Measurements from ENCODE around the gene SETD7. TPM values are rescaled to one million over a fixed set of nuclear protein-coding genes. Genes with fewer than 3 reads are reported as not detected.
"Not testable (repeated sequence)": the region's sequence is repeated elsewhere in the genome, so short reads cannot be mapped to it uniquely, and the experiment has no call there.

SETD7 gene
- total and polyA plus RNA-seq, 2 of the 4 experiments (the other 2 are of a cell fraction), result 17.0 to 46.6 TPM

DNA sequence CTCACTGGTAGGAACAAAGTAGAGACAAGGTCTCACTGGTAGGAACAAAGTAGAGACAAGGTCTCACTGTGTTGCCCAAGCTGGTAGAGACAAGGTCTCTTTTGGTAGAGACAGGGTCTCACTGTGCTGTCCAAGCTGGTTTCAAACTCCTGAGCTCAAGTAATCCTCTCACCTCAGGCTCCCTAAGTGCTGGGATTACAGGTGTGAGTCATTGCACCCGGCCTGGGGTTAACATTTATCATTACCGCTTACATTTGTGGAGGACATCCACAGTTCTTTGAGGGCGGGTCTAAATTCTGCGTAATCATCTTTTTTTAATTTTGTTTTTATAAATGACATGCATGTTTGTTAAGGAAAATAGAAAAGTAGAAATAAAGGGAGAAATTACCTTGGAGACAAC, 90.1 kb downstream of the SETD7 start:
- H2AK5ac ChIP-seq (ENCODE audit: low read depth, low read length), result no peak overlapping the region
- TF ChIP-seq FOS (IDR thresholded peaks at IDR 0.05; ENCODE audit: low read depth, low read length), result no peak
- no peak overlapping the region for H3K9ac ChIP-seq (ENCODE audit: low read depth, low read length)
- no peak overlapping the region for H2BK20ac ChIP-seq (ENCODE audit: low read depth, low read length)
- no peak overlapping the region for H3K56ac ChIP-seq (ENCODE audit: extremely low read depth, insufficient read depth, low read length)
- H3K9me1 ChIP-seq (ENCODE audit: insufficient read depth, low read length), result peaks cover 4% of the 10 kb centered on the region; the same call in 1 of the 2 replicates
- H2AFZ ChIP-seq (replicated peaks; ENCODE audit: low read length, poor library complexity), result no peak overlapping the region
- H4K91ac ChIP-seq (ENCODE audit: insufficient read depth, low read depth, low read length), result no peak overlapping the region
- H3K79me1 ChIP-seq (ENCODE audit: low read depth in 1 of 2, low read length in 2 of 2), result peaks cover 19 to 47% of the 10 kb centered on the region in 2 experiments
- no peak for ATAC-seq (ENCODE audit: low read depth)
- H3K4ac ChIP-seq (ENCODE audit: low read depth, low read length), result no peak overlapping the region
- WGBS, 2 experiments (ENCODE audit: extremely low coverage in 2 of 2, insufficient read length in 1 of 2), result no CpG with 5 or more reads among the region's 4 CpGs
- H4K20me1 ChIP-seq (ENCODE audit: insufficient read depth, low read length), result peaks cover 26% of the 10 kb centered on the region; the same call in 1 of the 2 replicates
- intact Hi-C loops (cut with micrococcal nuclease), result no loop called here
- DNase-seq, result no peak
- H3K27ac ChIP-seq (ENCODE audit: insufficient read depth, low read length), result no peak overlapping the region
- H3K23ac ChIP-seq (ENCODE audit: low read depth, low read length), result no peak overlapping the region
- H3K36me3 ChIP-seq (ENCODE audit: control insufficient read depth, insufficient read depth, low read length), result no peaks in the 10 kb centered on the region; the same call in 1 of the 2 replicates
- ChIA-PET POLR2A (ENCODE audit: unreplicated experiment) (no interaction called here), CTCF (interaction anchor here (0.6 to 1.3 kb wide), 2 partner anchors 9 to 416 kb away, joined by 3 to 6 read pairs; no protein-coding TSS in a partner anchor)
- no peak overlapping the region for H3K4me2 ChIP-seq (ENCODE audit: low read depth, low read length)
- H3K4me1 ChIP-seq (ENCODE audit: control insufficient read depth, insufficient read depth, low read length), result no peaks in the 10 kb centered on the region; the same call in 1 of the 2 replicates
- no peak overlapping the region for H2BK5ac ChIP-seq (ENCODE audit: low read depth, low read length, poor library complexity, severe bottlenecking)
- no peak overlapping the region for H3K18ac ChIP-seq (ENCODE audit: low read depth, low read length)
- in situ Hi-C loops (cut with MboI; ENCODE audit: low sequenced_read_pairs), result no loop called here
- BruUV-seq (replicated peaks), result no TSS peak
- H2BK120ac ChIP-seq (ENCODE audit: low read depth, low read length), result no peak overlapping the region
- no peaks in the 10 kb centered on the region for H3K27me3 ChIP-seq (ENCODE audit: control insufficient read depth, insufficient read depth, low read length)
- dilution Hi-C loops (cut with HindIII; ENCODE audit: low sequenced_read_pairs, unreplicated experiment), result no loop called here
- peaks cover 6% of the 10 kb centered on the region for H3K9me3 ChIP-seq (ENCODE audit: control insufficient read depth, insufficient read depth, low read length)
- H2AK9ac ChIP-seq (replicated peaks; ENCODE audit: low read depth, low read length, poor library complexity), result no peak overlapping the region
- no peak overlapping the region for H3K14ac ChIP-seq (replicated peaks; ENCODE audit: low read depth, low read length)
- H4K5ac ChIP-seq (ENCODE audit: low read depth, low read length), result no peak overlapping the region
- H4K8ac ChIP-seq (ENCODE audit: low read depth in 2 of 2, low read length in 2 of 2), result no peak overlapping the region
- no peak overlapping the region for H2BK15ac ChIP-seq (ENCODE audit: low read depth, low read length)
- no peak overlapping the region for H3K4me3 ChIP-seq (ENCODE audit: insufficient read depth, low read depth, low read length)

DNA sequence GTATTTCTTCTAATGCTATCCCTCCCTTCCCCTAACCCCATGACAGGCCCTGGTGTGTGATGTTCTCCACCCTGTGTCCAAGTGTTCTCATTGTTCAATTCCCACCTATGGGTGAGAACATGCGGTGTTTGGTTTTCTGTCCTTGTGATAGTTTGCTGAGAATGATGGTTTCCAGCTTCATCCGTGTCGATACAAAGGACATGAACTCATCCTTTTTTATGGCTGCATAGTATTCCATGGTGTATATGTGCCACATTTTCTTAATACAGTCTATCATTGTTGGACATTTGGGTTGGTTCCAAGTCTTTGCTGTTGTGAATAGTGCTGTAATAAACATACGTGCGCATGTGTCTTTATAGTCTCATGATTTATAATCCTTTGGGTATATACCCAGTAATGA, 91.5 kb downstream of the SETD7 start:
- H2AK9ac ChIP-seq (replicated peaks; ENCODE audit: low read depth, low read length, poor library complexity); H3K4me3 ChIP-seq (ENCODE audit: insufficient read depth, low read depth, low read length); H3K9ac ChIP-seq (ENCODE audit: low read depth, low read length); H3K36me3 ChIP-seq (ENCODE audit: control insufficient read depth, insufficient read depth, low read length); intact Hi-C loops (cut with micrococcal nuclease); H3K56ac ChIP-seq (ENCODE audit: extremely low read depth, insufficient read depth, low read length); H2AFZ ChIP-seq (replicated peaks; ENCODE audit: low read length, poor library complexity); CTCF ChIA-PET; dilution Hi-C loops (cut with HindIII; ENCODE audit: low sequenced_read_pairs, unreplicated experiment); H3K18ac ChIP-seq (ENCODE audit: low read depth, low read length); H2BK120ac ChIP-seq (ENCODE audit: low read depth, low read length); BruUV-seq (replicated peaks); H2BK15ac ChIP-seq (ENCODE audit: low read depth, low read length); H3K9me3 ChIP-seq (ENCODE audit: control insufficient read depth, insufficient read depth, low read length); DNase-seq; H3K4ac ChIP-seq (ENCODE audit: low read depth, low read length); H3K9me1 ChIP-seq (ENCODE audit: insufficient read depth, low read length); POLR2A ChIA-PET (ENCODE audit: unreplicated experiment); H2AK5ac ChIP-seq (ENCODE audit: low read depth, low read length); in situ Hi-C loops (cut with MboI; ENCODE audit: low sequenced_read_pairs); H4K91ac ChIP-seq (ENCODE audit: insufficient read depth, low read depth, low read length); H3K23ac ChIP-seq (ENCODE audit: low read depth, low read length); ATAC-seq (ENCODE audit: low read depth); H2BK5ac ChIP-seq (ENCODE audit: low read depth, low read length, poor library complexity, severe bottlenecking); H3K14ac ChIP-seq (replicated peaks; ENCODE audit: low read depth, low read length); H3K4me1 ChIP-seq (ENCODE audit: control insufficient read depth, insufficient read depth, low read length); H4K8ac ChIP-seq (ENCODE audit: low read depth in 2 of 2, low read length in 2 of 2); H2BK20ac ChIP-seq (ENCODE audit: low read depth, low read length); H3K27ac ChIP-seq (ENCODE audit: insufficient read depth, low read length); H4K5ac ChIP-seq (ENCODE audit: low read depth, low read length); H3K4me2 ChIP-seq (ENCODE audit: low read depth, low read length); H3K27me3 ChIP-seq (ENCODE audit: control insufficient read depth, insufficient read depth, low read length): not testable (repeated sequence)
- Histone ChIP-seq H4K20me1 (ENCODE audit: insufficient read depth, low read length) (peaks cover 15% of the 10 kb centered on the region; the same call in 1 of the 2 replicates), H3K79me1 (ENCODE audit: low read depth in 1 of 2, low read length in 2 of 2) (peaks cover 13 to 43% of the 10 kb centered on the region in 2 experiments)
- no CpG with 5 or more reads among the region's 5 CpGs for WGBS, 2 experiments (ENCODE audit: extremely low coverage in 2 of 2, insufficient read length in 1 of 2)
